Mucosa of stomach (tissue), 1 donor: ENCODE results near the gene YIPF4.
A peak's percentile ranks its signal among the peaks of the same experiment; 100 is the strongest.
"Not testable (repeated sequence)": the region's sequence is repeated elsewhere in the genome, so short reads cannot be mapped to it uniquely, and the experiment has no call there.

Experiments
- H3K27me3 ChIP-seq: one replicate; pipeline ENCODE4 v1.7.0; 2013; ENCODE audit warnings: mild to moderate bottlenecking, low read length; ENCODE audit not compliant: control insufficient read depth, insufficient read depth
- H3K36me3 ChIP-seq: one replicate; pipeline ENCODE4 v1.7.0; 2013; ENCODE audit warnings: low read length; ENCODE audit not compliant: control insufficient read depth, insufficient read depth
- H3K4me1 ChIP-seq: one replicate; pipeline ENCODE4 v1.7.0; 2013; ENCODE audit warnings: mild to moderate bottlenecking, low read length; ENCODE audit not compliant: control insufficient read depth, insufficient read depth
- H3K4me3 ChIP-seq: one replicate; pipeline ENCODE4 v1.7.0; 2013; ENCODE audit warnings: low read length
- H3K9ac ChIP-seq: one replicate; pipeline ENCODE4 v1.7.0; 2013; ENCODE audit warnings: mild to moderate bottlenecking, low read length, moderate library complexity
- H3K9me3 ChIP-seq: one replicate; pipeline ENCODE4 v1.7.0; 2013; ENCODE audit warnings: mild to moderate bottlenecking, low read length, moderate library complexity; ENCODE audit not compliant: control insufficient read depth
- donor health status: Pancreatic carcinoma.

The YIPF4 gene

DNA sequence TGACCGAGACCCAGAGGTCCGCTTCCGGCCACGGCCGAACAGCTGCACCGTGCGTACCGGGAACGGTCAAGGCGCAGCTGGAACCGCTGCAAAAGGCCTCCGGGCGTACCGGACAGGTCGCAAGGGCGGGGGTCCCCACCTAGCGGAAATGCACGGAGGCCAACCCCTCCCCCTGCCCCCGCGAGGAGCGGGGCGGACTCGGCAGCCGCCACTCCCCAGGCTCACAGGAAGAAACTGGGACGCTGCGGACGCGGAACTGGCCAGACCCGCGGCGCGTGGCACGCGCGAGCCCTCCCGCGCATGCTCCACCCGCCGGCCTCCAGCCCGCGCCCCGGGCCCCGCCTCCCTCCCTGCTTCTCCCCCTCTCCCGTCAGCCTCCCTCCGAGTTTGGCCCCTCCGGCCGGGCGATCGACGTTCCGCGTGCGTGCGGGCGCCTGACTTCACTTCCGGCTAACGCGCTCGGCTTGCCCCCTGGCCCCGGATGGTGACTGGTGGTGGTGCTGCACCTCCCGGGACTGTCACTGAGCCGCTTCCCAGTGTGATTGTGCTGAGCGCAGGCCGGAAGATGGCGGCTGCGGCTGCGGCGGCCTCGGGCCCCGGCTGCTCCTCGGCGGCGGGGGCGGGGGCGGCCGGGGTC is 79.1 kb downstream of the YIPF4 start, which contains the start of gene BIRC6:
Gene BIRC6 (plus strand): TSS at position 343 of the 637 bp plus-strand sequence. CDS start 139 bp downstream, at position 482.
- H3K4me1 ChIP-seq, result peaks cover 18% of the 10 kb centered on the region
- no peaks in the 10 kb centered on the region for H3K36me3 ChIP-seq
- H3K27me3 ChIP-seq, result no peaks in the 10 kb centered on the region
- peak within 1 kb of the TSS; percentile 96 for H3K4me3 ChIP-seq
- peak within 1 kb of the TSS; percentile 97 for H3K9ac ChIP-seq
- H3K9me3 ChIP-seq, result no peaks in the 10 kb centered on the region

DNA sequence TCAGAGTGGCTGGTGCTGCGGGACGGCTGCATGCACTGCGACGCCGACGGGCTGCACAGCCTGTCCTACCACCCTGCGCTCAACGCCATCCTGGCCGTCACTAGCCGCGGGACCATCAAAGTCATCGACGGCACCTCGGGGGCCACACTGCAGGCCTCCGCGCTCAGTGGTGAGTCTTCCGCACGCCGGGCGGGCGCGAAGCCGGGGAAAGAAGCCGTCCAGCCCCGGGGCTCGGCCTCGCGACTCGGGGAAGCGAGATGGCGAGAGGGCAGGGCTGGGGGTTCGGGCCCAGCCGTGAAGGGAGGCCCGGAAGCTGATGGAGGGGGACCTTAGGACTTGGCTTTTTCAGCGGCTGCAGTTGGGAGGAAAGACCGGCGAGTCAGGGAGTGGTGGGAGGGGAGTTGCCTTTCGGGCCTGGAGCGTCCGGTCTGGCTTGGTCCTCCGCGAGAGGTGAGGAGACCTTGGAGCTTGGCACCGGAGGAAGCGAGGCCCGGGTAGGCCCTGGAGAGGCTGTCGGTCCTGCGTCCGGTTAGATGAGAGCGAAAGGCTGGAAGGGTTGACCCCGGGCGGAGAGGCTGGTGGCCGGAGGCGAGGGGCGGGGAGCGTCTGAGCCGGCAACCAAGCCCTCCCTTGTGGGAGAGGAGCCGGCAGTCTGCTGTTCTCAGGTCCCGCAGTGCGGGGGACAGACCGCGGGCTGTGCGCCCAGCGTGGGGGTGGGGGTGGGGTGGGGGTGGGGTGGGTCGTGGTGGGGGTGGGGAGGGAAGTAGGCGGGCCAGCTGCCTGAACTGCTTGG is 79.8 kb downstream of the YIPF4 start:
- Histone ChIP-seq H3K36me3 (no peaks in the 10 kb centered on the region), H3K9ac (peak overlapping the region; percentile 97), H3K27me3 (no peaks in the 10 kb centered on the region), H3K4me3 (peak overlapping the region; percentile 96), H3K9me3 (no peaks in the 10 kb centered on the region), H3K4me1 (peaks cover 18% of the 10 kb centered on the region)

DNA sequence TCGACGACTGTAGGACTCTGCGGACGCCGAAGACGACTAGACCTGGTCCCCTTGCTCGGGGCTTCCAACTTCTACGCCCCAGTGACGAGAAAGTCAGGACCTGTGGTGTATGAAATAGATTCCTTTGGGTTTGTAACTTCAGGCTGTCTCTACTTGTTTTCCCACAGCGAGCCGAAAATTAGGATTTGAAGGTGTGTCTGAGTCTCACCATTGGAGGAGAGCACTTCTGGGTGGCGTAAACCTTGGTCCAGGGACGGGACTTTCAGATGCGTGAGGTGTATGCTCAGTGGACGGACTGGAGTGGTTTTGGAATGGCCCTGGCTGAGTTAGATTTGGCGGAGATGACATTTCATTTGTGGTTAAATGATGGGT is 80.4 kb downstream of the YIPF4 start:
- no peaks in the 10 kb centered on the region for H3K27me3 ChIP-seq
- H3K36me3 ChIP-seq, result no peaks in the 10 kb centered on the region
- peak overlapping the region; percentile 76 for H3K9ac ChIP-seq
- H3K9me3 ChIP-seq, result no peaks in the 10 kb centered on the region
- peaks cover 18% of the 10 kb centered on the region for H3K4me1 ChIP-seq
- peak overlapping the region; percentile 79 for H3K4me3 ChIP-seq

DNA sequence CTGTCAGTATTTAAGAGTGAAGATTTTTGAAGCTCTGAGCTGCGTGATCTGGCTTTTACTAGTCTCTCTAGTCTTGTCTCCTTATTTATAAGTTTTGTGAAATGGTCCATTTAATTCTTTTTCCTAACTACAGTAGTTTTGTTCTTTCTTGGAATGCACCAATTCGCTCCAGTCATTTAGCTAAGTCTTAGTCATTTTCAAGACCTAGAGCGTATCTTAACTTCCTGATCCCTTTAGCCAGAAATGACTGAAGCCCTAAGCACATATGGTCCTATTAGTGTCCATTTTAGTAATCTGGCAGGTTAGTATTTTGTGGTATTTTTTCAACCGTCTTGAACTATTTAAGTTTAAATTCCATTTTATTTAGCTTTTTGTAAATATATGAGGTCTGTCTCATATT is 82.7 kb downstream of the YIPF4 start:
- H3K27me3 ChIP-seq, result no peaks in the 10 kb centered on the region
- no peaks in the 10 kb centered on the region for H3K36me3 ChIP-seq
- no peak overlapping the region for H3K4me3 ChIP-seq
- H3K9me3 ChIP-seq, result no peaks in the 10 kb centered on the region
- no peak overlapping the region for H3K9ac ChIP-seq
- peaks cover 18% of the 10 kb centered on the region for H3K4me1 ChIP-seq

DNA sequence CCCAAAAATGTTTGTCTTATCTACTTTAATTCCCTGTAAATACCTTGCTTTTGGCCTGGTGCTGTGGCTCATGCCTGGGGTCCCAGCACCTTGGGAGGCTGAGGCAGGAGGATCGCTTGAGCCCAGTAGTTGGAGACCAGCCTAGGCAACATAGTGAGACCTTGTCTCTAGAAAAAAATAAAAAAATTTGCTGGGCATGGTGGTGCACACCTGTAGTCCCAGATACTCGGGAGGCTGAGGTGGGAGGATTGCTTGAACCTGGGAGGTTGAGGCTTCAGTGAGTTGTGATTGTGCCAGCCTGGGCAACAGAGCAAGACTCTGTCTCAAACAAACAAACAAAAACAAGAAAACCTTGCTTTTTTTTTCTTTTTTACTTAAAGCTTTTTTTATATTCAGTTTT is 85.3 kb downstream of the YIPF4 start:
- not testable (repeated sequence) for H3K9me3 ChIP-seq, H3K4me3 ChIP-seq, H3K27me3 ChIP-seq, H3K36me3 ChIP-seq, H3K9ac ChIP-seq
- H3K4me1 ChIP-seq, result peaks cover 18% of the 10 kb centered on the region

DNA sequence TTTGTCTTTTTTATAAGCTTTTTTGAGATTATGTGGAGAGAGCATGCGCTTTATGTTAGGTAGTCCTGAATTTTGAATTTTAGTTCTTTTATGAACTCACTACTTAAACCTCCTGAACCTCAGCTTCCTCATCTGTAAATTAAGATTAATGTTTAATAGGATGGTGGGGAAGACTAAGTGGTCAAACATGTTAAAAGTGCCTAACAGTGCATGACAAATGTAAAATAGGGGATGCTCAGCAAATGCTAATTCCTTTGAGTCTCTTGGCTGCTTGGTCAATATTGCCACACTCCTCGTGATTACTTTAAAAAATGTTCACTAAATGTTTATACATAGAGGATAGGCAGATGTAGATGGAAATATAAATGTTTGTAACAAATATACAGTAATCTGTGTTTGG is 85.9 kb downstream of the YIPF4 start:
- Histone ChIP-seq H3K4me1 (peaks cover 13% of the 10 kb centered on the region), H3K36me3 (no peaks in the 10 kb centered on the region), H3K9ac (no peak overlapping the region), H3K9me3 (no peaks in the 10 kb centered on the region), H3K4me3 (no peak overlapping the region), H3K27me3 (no peaks in the 10 kb centered on the region)

DNA sequence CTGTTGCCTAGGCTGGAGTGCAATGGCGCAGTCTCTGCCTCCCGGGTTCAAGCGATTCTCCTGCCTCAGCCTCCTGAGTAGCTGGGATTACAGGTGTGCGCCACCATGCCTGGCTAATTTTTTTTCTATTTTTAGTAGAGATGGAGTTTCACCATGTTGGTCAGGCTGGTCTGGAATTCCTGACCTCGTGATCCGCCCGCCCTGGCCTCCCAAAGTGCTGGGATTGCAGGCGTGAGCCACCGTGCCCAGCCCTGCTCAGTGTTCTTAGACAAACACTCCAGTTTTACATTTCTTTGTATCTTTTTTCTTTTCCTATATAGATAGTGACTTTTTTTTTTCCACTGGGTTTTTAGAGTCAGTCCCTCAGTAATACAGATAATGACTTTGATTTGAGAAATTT is 86.6 kb downstream of the YIPF4 start:
- H3K27me3 ChIP-seq, H3K9me3 ChIP-seq, H3K4me3 ChIP-seq, H3K9ac ChIP-seq, H3K4me1 ChIP-seq, H3K36me3 ChIP-seq: not testable (repeated sequence)

DNA sequence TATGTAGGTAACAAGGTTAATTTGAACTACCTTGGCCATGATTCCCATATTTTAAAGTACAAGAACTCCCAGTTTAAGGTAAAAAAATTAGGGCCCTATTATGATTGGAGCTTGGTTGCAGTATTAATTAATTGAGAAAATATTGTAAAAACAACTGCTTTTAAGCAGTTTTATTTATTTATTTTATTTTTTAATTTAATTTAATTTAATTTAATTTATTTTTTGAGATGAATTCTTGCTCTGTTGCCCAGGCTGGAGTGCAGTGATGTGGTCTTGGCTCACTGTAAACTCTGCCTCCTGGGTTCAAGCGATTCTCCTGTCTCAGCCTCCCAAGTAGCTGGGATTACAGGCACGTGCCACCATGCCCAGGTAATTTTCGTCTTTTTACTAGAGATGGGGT is 88.0 kb downstream of the YIPF4 start:
- H3K27me3 ChIP-seq, H3K4me3 ChIP-seq, H3K36me3 ChIP-seq, H3K4me1 ChIP-seq, H3K9ac ChIP-seq, H3K9me3 ChIP-seq: not testable (repeated sequence)
